PFSK-1 (cell line): ENCODE measurements around the gene MAST4.

Experiments used
- SIN3A ChIP-seq: IDR thresholded peaks from 2 replicates; pipeline ENCODE4 v1.6.1; 2012; ENCODE audit warnings: mild to moderate bottlenecking, low read length, moderate library complexity, borderline replicate concordance; ENCODE audit not compliant: insufficient read depth
- TAF1 ChIP-seq: IDR thresholded peaks from 2 replicates; pipeline ENCODE4 v1.6.1; 2012; ENCODE audit warnings: low read length, control low read depth, borderline replicate concordance; ENCODE audit not compliant: insufficient read depth

DNA sequence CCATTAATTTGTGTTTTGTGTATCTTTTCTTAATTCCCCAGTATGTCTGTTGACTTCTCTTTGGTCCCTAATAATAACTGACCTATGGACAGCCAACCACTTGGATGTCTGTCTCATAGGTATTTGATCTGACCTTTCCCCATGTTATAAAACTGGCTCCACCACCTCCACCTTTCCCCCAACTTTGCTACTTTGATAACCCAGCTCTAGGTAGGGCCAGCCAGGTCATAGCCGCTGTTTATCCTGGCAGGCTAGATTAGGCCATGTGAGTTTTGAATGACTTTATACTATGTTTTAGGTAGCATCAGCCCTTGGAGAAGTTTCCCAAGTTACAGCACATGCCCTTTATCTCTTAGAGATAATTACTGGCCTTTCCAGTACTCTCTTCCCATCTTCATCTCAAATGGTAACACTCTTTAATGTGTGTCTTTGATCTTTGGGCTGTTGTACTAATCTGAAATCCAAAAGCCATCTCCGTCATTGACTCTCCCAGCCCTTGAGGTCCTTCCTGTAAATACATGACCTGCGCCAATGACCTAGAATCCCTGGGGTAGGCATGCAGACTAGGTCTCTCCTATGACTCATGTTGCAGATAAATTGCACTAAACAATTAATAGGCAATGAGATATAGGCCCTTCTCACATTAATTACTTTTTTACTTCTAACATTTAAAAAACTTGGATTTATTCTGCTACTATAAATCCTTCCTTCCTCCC lies 447.8 kb downstream of the MAST4 start:
- TF ChIP-seq TAF1 (no peak), SIN3A (no peak)
